Fibroblast of lung (primary cell): ENCODE measurements around the gene HECW1.

Experiments used
- CTCF ChIP-seq, 2 donors: IDR thresholded peaks in 1 of 2; conservative IDR thresholded peaks in 1 of 2; 1 replicate in 1 of 2; 2 replicates in 1 of 2; pipeline ENCODE4 v1.5.1; 2011 to 2012; ENCODE audit warnings: low read length in 2 of 2, control low read depth in 1 of 2, inconsistent platforms in 1 of 2, low read depth in 1 of 2, mild to moderate bottlenecking in 1 of 2
- EZH2 ChIP-seq: IDR thresholded peaks from 2 replicates; pipeline ENCODE4 v1.5.1; 2012; ENCODE audit warnings: low read length, control low read depth, mild to moderate bottlenecking; ENCODE audit errors: missing control alignments

GRCh38 chr7:43592326-43592725 is 479.9 kb downstream of the HECW1 start:
- TF ChIP-seq CTCF (conservative IDR thresholded peaks at IDR 0.05 in 1 of 2, IDR thresholded peaks at IDR 0.05 in 1 of 2; ENCODE audit: low read depth in 1 of 2, low read length in 2 of 2) = no peak
- no peak for TF ChIP-seq EZH2
